ENCODE results near the gene NAA25. TPM values are rescaled to one million over a fixed set of nuclear protein-coding genes. Genes with fewer than 3 reads are reported as not detected.
A peak's percentile ranks its signal among the peaks of the same experiment; 100 is the strongest.

Gene NAA25
- total and polyA plus RNA-seq, 5 donors from 2014 or later: 8.0 to 27.9 (median 14.8) TPM

GRCh38 chr12:111978545-111978944, 130.0 kb downstream of the NAA25 start:
- no peaks in the 10 kb centered on the region for H3K4me1 ChIP-seq (ENCODE audit: control insufficient read depth, insufficient read depth, low read length, poor library complexity, severe bottlenecking)
- ATAC-seq (ENCODE audit: low read depth in 2 of 2): no peak
- H3K4me1 Mint-ChIP-seq: peaks cover 22 to 38% (median 24%) of the 10 kb centered on the region in 4 donors
- no peaks in the 10 kb centered on the region for H3K9me3 Mint-ChIP-seq
- H3K4me3 ChIP-seq (ENCODE audit: low read depth, low read length): no peak overlapping the region
- no peaks in the 10 kb centered on the region for H3K9me3 ChIP-seq (ENCODE audit: control insufficient read depth in 2 of 2, low read length in 2 of 2)
- no peaks in the 10 kb centered on the region for H3K36me3 ChIP-seq (ENCODE audit: control insufficient read depth, insufficient read depth, low read length)
- DNase-seq: no peak
- no peak overlapping the region for H3K4me3 Mint-ChIP-seq
- H3K27me3 ChIP-seq (ENCODE audit: control insufficient read depth, insufficient read depth, low read length): no peaks in the 10 kb centered on the region
- no peak overlapping the region for H3K27ac ChIP-seq (ENCODE audit: insufficient read depth, low read length, poor library complexity, severe bottlenecking)
- H3K27ac Mint-ChIP-seq: no peak overlapping the region
- H3K27me3 Mint-ChIP-seq: no peaks in the 10 kb centered on the region
- H3K36me3 Mint-ChIP-seq: peaks cover 18% of the 10 kb centered on the region

- Histone ChIP-seq H3K4me3 (ENCODE audit: low read depth, low read length) (no peak overlapping the region), H3K4me1 (ENCODE audit: control insufficient read depth, insufficient read depth, low read length, poor library complexity, severe bottlenecking) (no peaks in the 10 kb centered on the region), H3K27me3 (ENCODE audit: control insufficient read depth, insufficient read depth, low read length) (no peaks in the 10 kb centered on the region), H3K36me3 (ENCODE audit: control insufficient read depth, insufficient read depth, low read length) (peaks cover 5% of the 10 kb centered on the region), H3K9me3 (ENCODE audit: control insufficient read depth in 2 of 2, low read length in 2 of 2) (no peaks in the 10 kb centered on the region), H3K27ac (ENCODE audit: insufficient read depth, low read length, poor library complexity, severe bottlenecking) (no peak overlapping the region)
- peaks cover 20 to 33% (median 22%) of the 10 kb centered on the region in 4 donors for H3K4me1 Mint-ChIP-seq
- peak overlapping the region in 1 of 3 donors; percentile 50 for H3K27ac Mint-ChIP-seq
- no peak overlapping the region for H3K4me3 Mint-ChIP-seq
- no peak for ATAC-seq (ENCODE audit: low read depth in 2 of 2)
- H3K36me3 Mint-ChIP-seq: peaks cover 18% of the 10 kb centered on the region
- H3K9me3 Mint-ChIP-seq: no peaks in the 10 kb centered on the region
- no peak for DNase-seq
- no peaks in the 10 kb centered on the region for H3K27me3 Mint-ChIP-seq
Measured at GRCh38 chr12:111976860-111977259, 131.7 kb downstream of the NAA25 start.

Other genes starting within 250 kb of the NAA25 start
- 20.2 TPM for gene TMEM116, start 95.6 kb downstream of the NAA25 start, total RNA-seq
- gene TMEM116, start 95.6 kb downstream of the NAA25 start, polyA plus RNA-seq: 10 to 100 TPM; 25.2 to 38.4 (median 30.7) TPM
- gene ERP29, start 95.4 kb downstream of the NAA25 start, total RNA-seq: 103 TPM
- gene ERP29, start 95.4 kb downstream of the NAA25 start, polyA plus RNA-seq: 100 to 1,000 TPM; 188 to 218 (median 207) TPM
- gene TRAFD1, start 16.8 kb upstream of the NAA25 start, total RNA-seq: 43.4 TPM
- gene TRAFD1, start 16.8 kb upstream of the NAA25 start, polyA plus RNA-seq: 10 to 100 TPM; 73.5 to 95.7 (median 83.0) TPM

Data from CD4-positive, CD25-positive, alpha-beta regulatory T cell (primary cell).